Renal cortex interstitium (tissue), 11 donors: Measurements from ENCODE around the gene SLC66A2. TPM values are rescaled to one million over a fixed set of nuclear protein-coding genes. Genes with fewer than 3 reads are reported as not detected.

Source experiments
- DNase-seq, 11 donors: peaks; one replicate each; pipeline ENCODE4 v3.0.0-alpha.2; 2013; ENCODE audit warnings: low read depth in 9 of 11, low spot score in 4 of 11; ENCODE audit errors: extremely low read depth in 1 of 11
- polyA plus RNA-seq, 3 donors: library from polyadenylated mRNA; unstranded; fragments of 120-200 nt; gene quantifications; one replicate each; pipeline ENCODE4 v1.2.1, GENCODE V29; 2013; ENCODE audit not compliant: insufficient read length in 3 of 3

SLC66A2 gene
- polyA plus RNA-seq, 3 donors, result 18.8 to 31.0 (median 29.6) TPM

GRCh38 chr18:79914614-79915160 lies 36.8 kb downstream of the SLC66A2 start:
- no peak for DNase-seq

GRCh38 chr18:79912994-79913831 lies 38.2 kb downstream of the SLC66A2 start:
- DNase-seq, result no peak

GRCh38 chr18:79912409-79912991 lies 39.0 kb downstream of the SLC66A2 start:
- DNase-seq, result no peak

- no peak for DNase-seq
These were observed 39.8 kb downstream of the SLC66A2 start for GRCh38 chr18:79911344-79912270.

GRCh38 chr18:79910563-79911343 lies 40.7 kb downstream of the SLC66A2 start:
- no peak for DNase-seq

- no peak for DNase-seq
These were observed 44.7 kb downstream of the SLC66A2 start for GRCh38 chr18:79906706-79907105.

GRCh38 chr18:79905993-79906392 lies 45.5 kb downstream of the SLC66A2 start:
- DNase-seq, result no peak

GRCh38 chr18:79905389-79905911 lies 46.0 kb downstream of the SLC66A2 start:
- no peak for DNase-seq

GRCh38 chr18:79904357-79905147 lies 46.9 kb downstream of the SLC66A2 start:
- no peak for DNase-seq

GRCh38 chr18:79903787-79904356 lies 47.6 kb downstream of the SLC66A2 start:
- DNase-seq, result no peak

GRCh38 chr18:79903071-79903635 lies 48.3 kb downstream of the SLC66A2 start:
- DNase-seq, result no peak

- no peak for DNase-seq
These were observed 48.8 kb downstream of the SLC66A2 start for GRCh38 chr18:79902640-79903039.

GRCh38 chr18:79902075-79902474 lies 49.4 kb downstream of the SLC66A2 start:
- DNase-seq, result no peak

- no peak for DNase-seq
These were observed 49.8 kb downstream of the SLC66A2 start for GRCh38 chr18:79901665-79902064.

GRCh38 chr18:79900610-79901570 lies 50.6 kb downstream of the SLC66A2 start:
- no peak for DNase-seq
